GM19099 (cell line): ENCODE results near the gene SHLD1.

Source experiments
- POLR2A ChIP-seq: IDR thresholded peaks from 3 replicates; pipeline ENCODE4 v1.6.1; 2011; ENCODE audit warnings: low read depth; ENCODE audit not compliant: insufficient read length; ENCODE audit errors: extremely low read depth

SHLD1 gene

GRCh38 chr20:5767493-5768098 is 17.4 kb downstream of the SHLD1 start:
- TF ChIP-seq POLR2A, result no peak

GRCh38 chr20:5770231-5770986 is 20.2 kb downstream of the SHLD1 start:
- TF ChIP-seq POLR2A, result no peak

DNA sequence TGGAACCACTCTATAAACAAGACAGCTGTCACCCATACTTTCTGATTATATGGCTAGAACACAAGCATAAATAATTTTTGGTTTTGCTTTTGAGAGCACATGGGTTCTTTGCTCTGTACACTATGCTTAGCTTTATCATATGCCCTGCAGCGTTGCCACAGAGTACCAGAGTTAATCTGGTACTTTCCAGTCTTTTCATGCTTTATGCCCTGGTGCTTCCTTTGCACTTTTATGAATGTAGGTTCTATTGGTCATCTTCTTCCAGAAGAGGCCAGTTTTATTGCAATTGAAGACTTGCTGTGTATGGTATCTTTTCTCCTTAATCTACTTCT is 20.8 kb downstream of the SHLD1 start:
- TF ChIP-seq POLR2A, result no peak

DNA sequence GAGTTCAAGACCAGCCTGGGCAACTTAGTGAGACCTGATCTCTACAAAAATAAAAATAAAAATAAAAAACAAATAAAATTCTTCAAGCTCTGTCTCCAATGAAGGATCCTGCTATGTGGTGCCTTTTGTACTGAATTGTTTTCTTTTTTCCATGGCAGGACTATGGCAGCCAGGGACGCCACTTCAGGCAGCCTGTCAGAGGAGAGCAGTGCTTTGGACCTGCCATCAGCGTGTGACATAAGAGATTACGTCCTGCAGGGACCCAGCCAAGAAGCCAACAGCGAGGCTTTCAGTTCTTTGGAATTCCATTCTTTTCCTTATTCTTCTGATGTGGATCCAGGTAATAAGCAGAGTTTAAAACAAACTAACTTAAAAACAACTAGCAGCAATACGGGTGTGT is 22.5 kb downstream of the SHLD1 start:
- no peak for TF ChIP-seq POLR2A

DNA sequence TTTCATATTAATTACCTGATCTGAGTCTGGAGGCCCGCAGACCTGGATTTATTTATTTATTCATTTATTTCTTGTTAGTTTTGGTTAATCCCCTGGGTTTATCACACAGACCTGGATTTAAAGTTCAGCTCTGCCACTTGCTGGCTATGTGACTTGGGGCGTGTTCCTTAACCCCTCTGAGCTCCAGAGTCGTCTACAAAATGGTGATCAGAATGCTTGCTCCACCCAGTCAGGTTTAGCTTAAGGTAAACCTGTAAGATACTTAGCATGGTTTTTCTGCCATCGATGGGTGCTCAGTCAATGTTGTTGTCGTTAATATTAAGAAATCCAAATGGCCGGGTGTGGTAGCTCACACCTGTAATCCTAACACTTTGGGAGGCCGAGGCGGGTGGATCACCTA is 23.4 kb downstream of the SHLD1 start:
- no peak for TF ChIP-seq POLR2A

- TF ChIP-seq POLR2A, result no peak
Measured at GRCh38 chr20:5776077-5776476, 25.9 kb downstream of the SHLD1 start.

GRCh38 chr20:5779071-5779900 is 29.1 kb downstream of the SHLD1 start:
- TF ChIP-seq POLR2A, result no peak

DNA sequence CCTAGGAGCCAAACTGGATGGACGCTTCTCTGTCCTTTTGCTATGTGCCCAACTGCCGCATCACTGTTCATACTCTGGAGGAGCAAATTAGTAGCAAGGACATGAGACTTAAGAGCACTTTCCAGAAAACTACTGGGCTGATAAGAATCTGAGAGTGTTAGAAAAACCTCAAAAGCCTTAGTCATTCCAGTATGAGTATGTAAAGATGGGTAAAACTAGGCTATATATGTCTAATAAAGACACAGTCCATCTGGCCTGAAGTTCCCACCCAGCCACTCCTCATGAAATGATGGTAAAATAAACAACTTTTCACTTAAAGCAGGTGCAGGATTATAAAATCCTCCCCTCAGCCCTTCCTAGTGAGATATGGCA is 30.6 kb downstream of the SHLD1 start:
- TF ChIP-seq POLR2A, result no peak

DNA sequence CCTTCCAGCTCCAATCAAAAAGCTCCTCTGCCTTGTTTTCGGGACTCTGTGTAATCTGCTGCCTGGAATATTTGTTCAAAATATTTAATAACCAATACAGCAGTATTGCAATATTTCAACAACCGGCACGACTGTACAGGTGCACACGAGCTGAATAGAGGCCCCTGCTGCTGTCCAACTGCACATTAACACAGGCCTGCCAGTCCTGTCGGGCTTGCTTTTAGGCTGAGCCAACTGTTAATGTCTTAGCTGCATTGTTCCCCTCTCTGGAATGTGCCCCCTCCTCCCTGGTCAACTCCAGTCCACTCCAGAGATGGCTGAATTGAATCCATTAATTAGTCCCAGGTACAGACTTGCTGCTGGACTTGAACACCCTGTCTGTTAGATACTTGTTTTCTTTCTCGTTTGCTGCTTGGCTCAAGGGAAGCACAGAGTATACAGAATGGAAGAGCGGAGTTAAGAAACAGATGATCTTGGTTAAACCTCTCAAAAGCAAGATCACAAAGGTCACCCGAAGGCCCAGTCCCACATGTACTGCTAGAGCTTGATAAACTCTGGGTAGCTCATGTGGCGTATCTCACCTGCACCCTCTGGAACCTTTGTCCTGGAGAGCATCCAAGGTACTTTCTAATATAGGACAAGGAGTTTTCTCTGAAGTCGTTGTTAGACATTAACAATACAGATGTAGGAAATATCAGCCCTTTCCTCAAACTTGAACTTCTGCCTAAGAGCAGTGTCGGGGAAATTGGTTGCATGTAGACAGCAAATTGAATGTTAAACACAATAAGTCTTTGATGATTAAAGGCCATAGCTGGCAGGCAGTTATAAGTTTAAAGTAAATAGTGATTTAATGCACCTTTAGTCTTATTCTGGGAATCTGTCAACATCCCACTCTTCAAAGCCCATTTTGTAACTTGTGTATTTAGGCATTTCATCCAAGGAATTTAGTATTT is 31.9 kb downstream of the SHLD1 start:
- no peak for TF ChIP-seq POLR2A

DNA sequence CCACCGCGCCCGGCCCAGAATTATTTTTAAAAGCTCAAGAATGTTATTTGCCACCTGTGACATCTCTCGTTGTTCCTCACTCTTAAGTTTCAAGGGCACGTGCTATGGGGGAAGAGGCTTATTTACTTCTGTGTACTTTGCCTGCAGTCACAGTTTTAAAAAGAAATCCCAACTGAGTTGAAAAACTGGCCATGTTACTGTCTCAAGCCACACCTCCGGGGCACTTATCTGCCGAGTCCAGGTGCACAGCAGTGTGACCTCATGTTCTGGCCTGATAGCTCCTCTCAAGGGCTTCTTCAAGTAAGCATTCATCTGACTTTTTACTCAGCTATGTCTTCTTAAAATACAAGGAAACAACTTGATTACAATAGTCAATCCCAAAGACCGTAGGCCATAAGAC is 34.5 kb downstream of the SHLD1 start:
- TF ChIP-seq POLR2A, result no peak

GRCh38 chr20:5785146-5785545 is 34.9 kb downstream of the SHLD1 start:
- TF ChIP-seq POLR2A, result no peak

DNA sequence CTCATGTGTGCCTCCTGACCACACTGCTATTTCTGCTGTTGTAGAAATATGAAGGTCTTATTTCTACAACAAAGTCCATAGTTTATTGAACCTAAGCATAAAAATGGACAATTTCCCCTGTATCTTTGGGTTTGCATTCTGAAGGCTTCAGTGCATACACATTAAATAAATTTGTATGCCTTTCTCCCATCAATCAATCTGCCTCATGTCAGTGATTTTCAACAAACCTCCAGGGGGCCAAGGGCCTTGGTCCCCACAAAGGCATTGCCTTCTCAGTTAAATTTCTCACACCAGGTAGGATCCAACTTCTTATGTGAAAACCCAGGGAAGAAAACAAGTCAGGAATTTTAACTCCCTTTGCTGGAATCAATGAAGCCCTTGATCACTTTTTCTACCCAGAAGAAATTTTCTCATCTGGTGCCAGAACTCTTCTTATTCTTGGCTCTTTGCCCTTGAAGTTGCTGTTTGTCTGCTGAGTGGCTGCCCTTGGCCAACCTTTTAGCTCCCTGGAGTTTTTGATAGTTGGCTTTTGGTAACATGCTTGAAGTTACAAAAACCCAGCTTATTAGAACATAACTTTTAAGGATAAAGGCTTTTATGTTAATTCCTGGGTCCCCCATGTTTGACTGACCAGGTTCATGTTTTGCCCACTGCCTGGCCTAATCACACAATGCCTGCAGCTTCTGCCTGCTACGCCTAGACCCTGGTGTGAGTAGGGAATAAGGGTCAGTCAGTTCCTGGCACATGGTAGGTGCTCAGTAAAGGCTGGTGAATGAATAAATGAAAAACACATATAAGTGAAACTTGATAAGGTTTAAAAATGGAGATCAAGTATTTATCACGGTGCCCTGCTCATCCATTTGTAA is 37.0 kb downstream of the SHLD1 start:
- TF ChIP-seq POLR2A, result no peak

DNA sequence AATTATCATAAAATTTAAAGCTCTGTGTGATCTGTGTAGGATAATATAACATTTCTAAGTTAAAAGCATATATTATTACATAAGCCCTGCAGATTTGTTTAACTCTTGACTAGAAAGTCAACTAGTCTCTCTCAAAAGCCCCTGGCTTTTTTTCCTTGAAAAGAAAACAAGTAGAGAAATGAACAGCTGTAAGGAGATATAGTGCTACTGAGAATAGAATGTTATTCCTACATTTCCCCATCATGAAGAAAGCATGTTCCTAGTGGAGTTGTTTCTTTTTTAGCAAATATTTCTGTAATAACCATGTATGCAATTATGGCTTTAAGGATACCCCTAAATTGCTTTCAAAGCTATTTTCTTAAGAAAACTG is 37.6 kb downstream of the SHLD1 start:
- TF ChIP-seq POLR2A, result no peak

- no peak for TF ChIP-seq POLR2A
Measured at GRCh38 chr20:5788385-5788895, 38.2 kb downstream of the SHLD1 start.
